Body of pancreas (tissue), 4 donors: Measurements from ENCODE around the gene DNAAF8. TPM values are rescaled to one million over a fixed set of nuclear protein-coding genes. Genes with fewer than 3 reads are reported as not detected.

Source experiments
- ATAC-seq: fragments of 150-250 bp; one replicate; pipeline ENCODE4 v1.9.1; 2016
- DNase-seq, 4 donors: peaks; one replicate each; pipeline ENCODE4 v3.0.0-alpha.2; 2019
- H3K27ac ChIP-seq, 4 donors: fragments of 200-600 bp; sonication (generic); 1 replicate in 3 of 4; 2 replicates in 1 of 4; pipeline versions ENCODE4 v1.5.1 to v1.6.1; 2016 to 2019; ENCODE audit warnings: mild to moderate bottlenecking in 1 of 4, mixed read lengths in 1 of 4, moderate library complexity in 1 of 4
- H3K27me3 ChIP-seq, 2 donors: fragments of 200-600 bp; sonication (generic); one replicate each; pipeline ENCODE4 v1.6.0; 2016; ENCODE audit warnings: mild to moderate bottlenecking in 1 of 2
- H3K36me3 ChIP-seq, 2 donors: fragments of 200-600 bp; sonication (generic); replicated peaks in 1 of 2; 2 replicates each; pipeline ENCODE4 v1.5.1; 2016; ENCODE audit warnings: low read depth in 2 of 2; ENCODE audit not compliant: insufficient read depth in 1 of 2
- H3K4me1 ChIP-seq: fragments of 200-600 bp; sonication (generic); one replicate; pipeline ENCODE4 v1.6.0; 2016
- H3K4me3 ChIP-seq, 2 donors: fragments of 200-600 bp; sonication (generic); 1 replicate in 1 of 2; 2 replicates in 1 of 2; pipeline ENCODE4 v1.5.1; 2016 to 2019
- H3K9me3 ChIP-seq, 3 donors: fragments of 200-600 bp; sonication (generic); 1 replicate in 2 of 3; 2 replicates in 1 of 3; pipeline ENCODE4 v1.5.1; 2016
- CTCF ChIP-seq, 7 experiments: fragments of 450-650 bp in 4 of 7; fragments of 200-600 bp in 3 of 7; sonication (generic) in 3 of 7; IDR thresholded peaks; one replicate each; pipeline ENCODE4 v1.5.1; 2016 to 2019; ENCODE audit warnings: antibody characterized with exemption in 7 of 7
- POLR2A ChIP-seq, 3 donors: fragments of 450-650 bp; IDR thresholded peaks; one replicate each; pipeline ENCODE4 v1.6.1; 2016; ENCODE audit warnings: antibody characterized with exemption in 3 of 3, mild to moderate bottlenecking in 2 of 3
- WGBS, 2 donors: methylation state at CpG; one replicate each; pipeline ENCODE4 v1.1.5; 2017; 5-methylcytosine and 5-hydroxymethylcytosine counted together
- intact Hi-C: fragments of 100-400 bp; cut with DNase I; formaldehyde crosslinking; loops from one replicate; pipeline ENCODE4 v1.15.1; 2023
- total RNA-seq, 2 donors: library from RNA; depleted of rRNA; stranded (reverse); fragments of >200 nt; gene quantifications; one replicate each; pipeline ENCODE4 v1.1.0, GENCODE V29; 2016

Gene DNAAF8
- total RNA-seq, 2 donors from 2014 or later, result under 0.01 to 0.26 TPM

GRCh38 chr16:4749700-4750257 is 15.4 kb downstream of the DNAAF8 start:
- peaks cover 9 to 14% of the 10 kb centered on the region in 2 donors for H3K36me3 ChIP-seq
- ATAC-seq, result no peak
- WGBS, 2 donors, result 88 to 91% methylated on average over 7 to 10 of the region's 10 CpGs

GRCh38 chr16:4750896-4751295 is 16.6 kb downstream of the DNAAF8 start:
- WGBS, 2 donors, result 73 to 83% methylated on average over 8 of the region's 8 CpGs
- TF ChIP-seq POLR2A (IDR thresholded peaks at IDR 0.05) (no peak), CTCF (IDR thresholded peaks at IDR 0.05) (no peak)
- intact Hi-C loops, result no loop called here
- Histone ChIP-seq H3K27me3 (no peaks in the 10 kb centered on the region), H3K4me3 (no peak overlapping the region), H3K27ac (no peak overlapping the region), H3K9me3 (no peaks in the 10 kb centered on the region), H3K36me3 (peaks cover 9 to 20% of the 10 kb centered on the region in 2 donors), H3K4me1 (no peaks in the 10 kb centered on the region)
- ATAC-seq, result no peak
- no peak for DNase-seq

More at GRCh38 chr16:4749700-4750257, 15.4 kb downstream of the DNAAF8 start:
- H3K27ac ChIP-seq, result no peak overlapping the region
- H3K4me1 ChIP-seq, result no peaks in the 10 kb centered on the region
- TF ChIP-seq POLR2A (IDR thresholded peaks at IDR 0.05) (no peak), CTCF (IDR thresholded peaks at IDR 0.05) (no peak)
- intact Hi-C loops, result no loop called here
- H3K27me3 ChIP-seq, result no peaks in the 10 kb centered on the region
- H3K9me3 ChIP-seq, result no peaks in the 10 kb centered on the region
- DNase-seq, result no peak
- no peak overlapping the region for H3K4me3 ChIP-seq

- TF ChIP-seq POLR2A (IDR thresholded peaks at IDR 0.05), result no peak
- TF ChIP-seq CTCF (IDR thresholded peaks at IDR 0.05), result no peak
- 92 to 94% methylated on average over 11 to 26 of the region's 44 CpGs for WGBS, 2 donors
- Histone ChIP-seq H3K4me3 (no peak overlapping the region), H3K36me3 (peaks cover 9 to 20% of the 10 kb centered on the region in 2 donors), H3K27me3 (no peaks in the 10 kb centered on the region), H3K9me3 (no peaks in the 10 kb centered on the region), H3K27ac (no peak overlapping the region), H3K4me1 (no peaks in the 10 kb centered on the region)
- intact Hi-C loops, result no loop called here
- DNase-seq (no peak), ATAC-seq (no peak)
Observed at GRCh38 chr16:4752351-4753100, 18.2 kb downstream of the DNAAF8 start.

- TF ChIP-seq CTCF (IDR thresholded peaks at IDR 0.05), result no peak
- TF ChIP-seq POLR2A (IDR thresholded peaks at IDR 0.05), result no peak
- ATAC-seq, result no peak
- Histone ChIP-seq H3K4me1 (no peaks in the 10 kb centered on the region), H3K27ac (no peak overlapping the region), H3K4me3 (no peak overlapping the region), H3K9me3 (no peaks in the 10 kb centered on the region), H3K27me3 (no peaks in the 10 kb centered on the region), H3K36me3 (peaks cover 12 to 21% of the 10 kb centered on the region in 2 donors)
- DNase-seq, result no peak
- WGBS, 2 donors, result 73 to 84% methylated on average over 8 to 11 of the region's 11 CpGs
- intact Hi-C loops, result no loop called here
Observed at GRCh38 chr16:4753227-4753626, 18.9 kb downstream of the DNAAF8 start.
